OCI-M2 (cell line): ENCODE results near the gene TSEN54.

ENCODE experiments used
- DNase-seq: peaks from one replicate; lab custom pipeline; 2025; ENCODE audit not compliant: unreplicated experiment; lab: John Stamatoyannopoulos, UW

The TSEN54 gene

GRCh38 chr17:75540923-75541503, 24.7 kb downstream of the TSEN54 start:
- DNase-seq, result no peak

DNA sequence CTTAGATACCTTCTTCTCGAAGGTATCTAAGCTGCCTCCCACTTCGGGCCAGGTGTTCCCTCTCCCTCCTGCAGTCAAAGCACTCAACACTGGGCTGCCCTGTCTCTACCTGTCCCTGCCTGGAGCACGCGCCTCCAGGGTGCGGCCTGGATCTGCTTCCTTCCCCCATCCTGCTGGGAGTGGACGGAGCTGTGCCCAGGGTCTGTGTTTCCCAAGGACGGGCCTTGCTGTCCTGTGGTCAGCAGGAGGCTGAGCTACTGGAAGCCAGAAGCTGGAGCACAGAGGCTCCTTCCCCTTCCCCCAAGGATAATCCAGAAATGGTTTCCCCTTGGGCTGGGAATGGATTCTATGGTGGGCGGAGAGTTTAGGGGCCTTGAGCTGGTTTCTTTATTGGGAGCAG, 25.9 kb downstream of the TSEN54 start:
- DNase-seq, result no peak

DNA sequence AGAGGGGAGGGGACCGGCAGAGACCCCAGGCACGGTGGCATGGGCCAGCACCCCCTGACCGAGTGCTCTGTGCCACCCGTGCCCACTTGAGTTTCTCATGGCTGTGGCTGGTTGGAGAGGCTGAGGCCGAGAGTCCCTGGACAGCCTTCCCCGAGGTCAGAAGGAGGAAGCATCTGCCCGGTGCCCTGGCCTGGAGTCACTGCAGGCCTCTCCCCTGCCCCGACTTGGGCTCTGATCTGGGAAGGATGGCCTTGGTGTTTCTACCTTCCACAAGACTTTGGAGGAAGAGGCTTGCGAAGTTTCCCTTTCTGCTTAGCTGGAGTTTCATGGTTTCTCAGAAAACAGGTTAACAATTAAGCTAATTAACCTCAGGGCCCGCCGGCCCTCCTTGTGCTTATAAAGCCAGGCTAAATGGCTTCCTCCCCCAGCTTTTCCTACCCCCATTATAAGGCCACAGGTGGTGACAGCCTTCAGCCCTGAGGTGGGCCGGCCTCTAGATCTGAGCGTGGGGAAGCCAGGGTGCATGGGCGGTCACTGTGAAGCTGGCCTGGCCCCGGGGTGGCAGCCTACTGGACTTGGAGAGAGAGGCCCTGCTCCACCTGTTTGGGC, 26.5 kb downstream of the TSEN54 start:
- no peak for DNase-seq

DNA sequence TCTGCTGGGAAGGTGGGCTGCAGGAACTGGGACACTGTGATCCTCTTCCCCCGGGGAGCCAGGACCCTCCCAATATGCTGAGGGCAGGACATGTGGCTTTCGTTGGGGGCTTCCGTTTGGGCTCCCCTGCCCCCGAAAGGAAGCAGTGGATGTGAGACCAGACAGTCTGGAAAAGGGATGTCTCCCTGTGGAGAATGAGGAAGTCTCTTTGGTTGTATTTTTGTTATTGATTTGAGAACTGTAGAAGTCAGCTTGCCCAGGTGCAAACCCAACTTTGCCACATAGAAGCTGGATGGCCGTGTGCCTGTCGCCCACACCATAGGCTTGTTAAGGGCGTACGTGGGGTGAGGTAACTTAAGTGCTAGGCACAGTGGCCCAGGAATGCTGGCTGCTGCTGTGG, 27.9 kb downstream of the TSEN54 start:
- no peak for DNase-seq

DNA sequence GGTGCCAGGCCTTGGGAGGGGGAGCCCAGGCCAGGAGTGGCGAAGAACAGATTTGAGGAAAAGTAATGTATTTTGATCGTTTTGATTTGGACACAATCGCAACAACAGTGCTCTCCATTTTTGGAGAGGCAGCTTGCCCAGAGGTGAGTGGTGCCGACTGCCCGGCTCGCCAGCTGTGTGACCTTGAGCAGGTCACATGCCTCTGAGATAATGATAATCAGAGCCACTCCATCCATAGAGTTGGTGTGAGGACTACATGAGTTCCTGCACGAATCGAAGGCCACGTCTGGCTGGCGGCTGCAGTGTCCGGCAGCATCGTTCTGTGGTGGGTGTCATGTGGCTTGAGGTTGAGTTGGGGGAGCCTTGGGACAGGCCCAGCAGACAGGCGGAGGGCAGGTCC, 29.9 kb downstream of the TSEN54 start:
- no peak for DNase-seq

DNA sequence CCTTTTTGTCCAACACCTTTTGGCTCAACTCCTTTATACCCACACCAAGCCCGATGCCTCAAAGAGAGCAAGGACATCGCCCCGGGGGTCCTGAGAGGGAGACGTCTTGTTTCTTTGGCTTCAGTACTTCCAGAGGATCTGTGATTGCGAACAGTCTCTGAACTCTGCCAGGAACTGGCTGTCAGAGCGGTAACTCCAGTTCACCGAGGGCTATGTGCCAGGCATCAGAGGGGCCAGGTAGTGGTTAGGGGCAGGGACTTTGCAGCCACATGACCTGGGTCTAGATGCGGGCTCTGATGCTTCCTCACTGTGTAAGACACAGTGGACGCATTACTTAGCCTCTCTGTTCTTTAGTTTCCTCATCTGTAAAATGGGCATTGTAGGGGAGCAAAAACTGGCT, 30.8 kb downstream of the TSEN54 start:
- DNase-seq, result no peak

DNA sequence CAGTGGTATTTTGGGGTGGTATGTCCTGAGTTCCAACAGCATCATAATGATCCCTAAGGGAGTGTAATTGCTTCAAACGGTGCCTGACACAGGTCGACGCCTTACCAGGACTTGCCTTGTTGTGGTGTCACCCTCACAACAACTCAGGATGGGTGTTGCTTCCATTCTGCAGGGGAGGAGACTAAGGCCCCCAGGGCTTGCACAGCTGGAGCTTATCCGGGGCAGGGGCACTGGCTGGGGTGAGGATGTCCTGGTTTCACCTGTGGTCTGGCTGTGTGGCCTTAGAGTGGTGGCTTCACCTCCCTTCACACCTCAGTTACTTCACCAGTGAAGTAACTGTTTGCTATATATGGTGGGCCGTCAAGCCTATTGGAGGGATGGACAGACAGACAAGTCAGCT, 32.5 kb downstream of the TSEN54 start:
- no peak for DNase-seq

- DNase-seq, result no peak
Observed at GRCh38 chr17:75549246-75550138, 33.2 kb downstream of the TSEN54 start.

DNA sequence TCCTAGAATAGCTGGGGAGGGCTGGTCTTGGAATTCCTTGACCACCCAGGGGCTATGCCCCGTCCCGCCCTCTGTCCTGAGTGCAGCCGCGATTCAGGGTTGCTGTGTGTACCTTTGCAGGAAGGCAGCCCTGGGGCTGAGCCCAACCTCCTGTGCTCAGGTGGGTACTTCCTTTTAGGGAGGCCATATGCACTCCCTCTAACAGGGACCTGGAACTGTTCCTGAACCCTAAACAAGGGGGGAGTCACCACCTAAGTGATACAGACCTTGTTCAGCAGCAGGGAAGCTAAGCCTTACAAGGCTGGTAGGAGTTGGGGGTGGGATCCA, 33.8 kb downstream of the TSEN54 start:
- no peak for DNase-seq

- DNase-seq, result no peak
Observed at GRCh38 chr17:75551266-75551665, 34.9 kb downstream of the TSEN54 start.

DNA sequence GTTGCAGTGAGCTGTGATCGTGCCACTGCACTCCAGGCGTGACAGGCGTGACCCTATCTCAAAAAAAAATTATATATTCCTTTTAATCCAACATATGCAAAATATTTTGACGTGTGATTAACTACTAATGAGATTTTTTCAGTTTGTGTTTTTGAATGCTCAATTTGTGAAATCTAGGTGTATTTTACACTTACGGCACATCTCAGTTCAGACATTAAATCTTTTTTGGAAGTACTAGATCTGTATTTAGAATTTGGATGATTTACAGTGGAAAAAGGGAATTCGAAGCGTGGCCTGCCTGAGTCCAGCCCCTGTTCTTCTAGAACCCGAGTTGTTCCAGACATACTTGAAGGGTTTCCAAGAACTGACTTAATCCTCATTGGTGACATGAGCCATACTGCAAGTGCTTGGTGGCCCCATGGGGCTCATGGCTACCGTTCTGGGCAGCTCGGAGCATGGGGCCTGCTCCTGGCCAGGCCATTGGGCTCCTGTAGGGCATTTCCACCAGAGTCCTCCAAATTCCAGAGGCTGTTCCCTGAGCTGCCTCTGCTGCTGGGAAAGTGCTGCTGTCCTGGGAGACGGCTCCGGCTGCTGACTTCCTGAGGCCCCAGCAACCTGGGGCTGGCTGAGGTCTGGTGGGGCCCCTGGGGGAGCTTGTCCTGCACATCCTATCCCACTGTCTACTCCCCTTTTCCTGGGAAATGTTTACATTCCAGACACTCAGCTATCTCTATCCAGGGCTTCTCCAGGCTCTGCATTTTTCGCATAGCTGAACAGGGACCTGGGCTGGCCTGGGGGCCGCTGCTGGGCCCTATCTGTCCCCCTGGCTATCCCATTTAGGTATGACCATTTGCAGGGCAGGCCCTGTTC, 36.3 kb downstream of the TSEN54 start:
- no peak for DNase-seq

DNA sequence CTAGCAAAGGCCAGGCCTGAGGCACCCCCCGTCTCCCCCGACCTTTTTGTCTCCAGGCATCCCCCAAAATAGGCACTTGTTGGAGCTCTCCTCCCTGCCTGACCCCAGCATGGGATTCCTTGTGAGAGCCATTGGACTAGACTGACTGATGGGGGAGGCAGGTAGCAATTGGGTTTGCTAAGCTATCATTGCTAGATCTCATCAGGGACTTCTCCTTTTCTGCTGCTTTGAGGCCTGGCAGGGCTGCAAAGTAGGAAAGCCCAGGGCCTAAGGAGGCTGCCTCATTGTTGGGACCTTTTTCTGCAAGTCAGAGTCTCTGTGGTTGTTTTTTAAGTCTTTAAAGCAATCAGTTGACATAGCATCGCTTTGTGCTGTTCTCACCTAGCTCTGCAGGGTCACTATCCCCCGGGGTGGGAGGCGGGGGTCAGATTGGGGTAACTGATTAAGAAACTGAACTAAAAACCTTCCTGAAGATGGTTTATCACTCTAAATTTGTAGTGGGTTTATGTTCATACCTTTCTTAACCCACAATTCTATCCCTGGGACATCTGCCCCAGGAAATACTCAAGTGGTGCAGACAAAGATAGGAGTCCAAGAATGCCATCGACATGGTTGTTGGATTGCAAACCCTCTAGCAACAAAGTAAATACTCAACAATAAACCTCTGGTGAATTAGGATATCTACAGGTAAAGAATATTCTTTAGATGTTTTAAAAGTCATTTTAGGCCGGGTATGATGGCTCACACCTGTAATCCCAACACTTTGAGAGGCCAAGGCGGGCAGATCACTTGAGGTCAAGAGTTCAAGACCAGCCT, 37.2 kb downstream of the TSEN54 start:
- no peak for DNase-seq

GRCh38 chr17:75555679-75556153, 39.4 kb downstream of the TSEN54 start:
- no peak for DNase-seq

DNA sequence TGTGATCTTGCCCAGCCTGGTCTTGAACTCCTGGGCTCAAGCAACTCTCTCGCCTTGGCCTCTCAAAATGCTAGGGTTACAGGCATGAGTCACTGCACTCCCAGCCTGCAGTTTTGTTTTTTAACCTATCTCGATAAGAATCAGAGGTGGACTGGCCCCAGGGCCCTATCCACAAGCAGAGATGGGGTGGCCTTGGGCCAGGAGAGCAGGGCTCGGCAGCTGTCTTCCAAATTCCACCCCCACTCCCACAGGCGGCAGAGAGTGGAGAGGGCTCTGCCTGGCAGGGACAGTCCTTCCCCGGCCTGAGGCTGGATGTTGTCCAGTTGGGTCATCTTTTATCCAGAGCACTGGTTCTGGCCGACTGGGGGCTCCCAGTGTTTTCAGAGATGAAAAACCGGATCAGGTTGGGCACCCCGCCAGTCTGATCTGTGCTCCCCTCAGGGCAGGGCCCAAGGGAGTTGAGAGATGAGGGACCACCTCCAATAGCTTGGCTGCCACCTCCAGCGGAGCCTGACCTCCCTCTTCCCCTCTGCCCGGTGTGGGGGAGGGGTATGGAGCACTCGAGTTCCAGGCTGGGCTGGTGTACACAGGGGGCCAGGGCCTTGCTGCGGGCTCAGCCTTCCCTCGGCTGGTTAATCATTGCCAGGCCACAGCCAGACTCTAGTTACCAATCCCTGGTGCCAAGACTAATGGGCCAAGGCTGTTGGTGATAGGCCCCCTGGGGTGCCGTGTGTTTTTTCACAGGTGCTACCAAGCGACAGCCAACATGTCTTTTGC, 40.9 kb downstream of the TSEN54 start:
- DNase-seq, result no peak

GRCh38 chr17:75557852-75558665, 41.7 kb downstream of the TSEN54 start:
- DNase-seq, result no peak

GRCh38 chr17:75558666-75559530, 42.6 kb downstream of the TSEN54 start:
- DNase-seq, result no peak

- no peak for DNase-seq
Observed at GRCh38 chr17:75559958-75560533, 43.7 kb downstream of the TSEN54 start.
